SU-DHL-6 (cell line): ENCODE measurements around the gene DOK6.

Experiments
- H2AFZ ChIP-seq: fragments of 200-600 bp; sonication (generic); 2 replicates; pipeline ENCODE4 v1.6.1; 2014; ENCODE audit warnings: low read depth, mild to moderate bottlenecking, moderate library complexity, mixed read lengths, antibody characterized with exemption, low read length; ENCODE audit not compliant: severe bottlenecking
- H3F3A ChIP-seq: fragments of 200-600 bp; shearing (Covaris generic); 2 replicates; pipeline ENCODE4 v1.6.0; 2016; ENCODE audit warnings: antibody characterized with exemption, mild to moderate bottlenecking; ENCODE audit not compliant: insufficient read depth
- H3K27ac ChIP-seq: fragments of 200-600 bp; sonication (generic); 2 replicates; pipeline ENCODE4 v1.5.1; 2016; ENCODE audit warnings: low read depth, mild to moderate bottlenecking, low read length, moderate library complexity, mixed read lengths
- H3K27me3 ChIP-seq: fragments of 200-600 bp; sonication (generic), shearing (Covaris generic); 2 replicates; pipeline ENCODE4 v1.6.0; 2014; ENCODE audit warnings: mild to moderate bottlenecking, low read length
- H3K36me3 ChIP-seq: fragments of 200-600 bp; sonication (generic); 2 replicates; pipeline ENCODE4 v1.6.1; 2014; ENCODE audit warnings: mild to moderate bottlenecking, low read length, mixed read lengths
- H3K4me2 ChIP-seq: fragments of 300-600, 200-600 bp; shearing (Covaris generic), sonication (generic); 2 replicates; pipeline ENCODE4 v1.6.0; 2014; ENCODE audit warnings: low read length, low read depth, mild to moderate bottlenecking; ENCODE audit not compliant: poor library complexity, severe bottlenecking
- H3K4me3 ChIP-seq: fragments of 200-600 bp; sonication (generic); 2 replicates; pipeline ENCODE4 v1.5.1; 2014; ENCODE audit warnings: antibody characterized with exemption, low read length, mild to moderate bottlenecking, mixed read lengths; ENCODE audit not compliant: insufficient read depth, poor library complexity, severe bottlenecking
- H3K79me2 ChIP-seq: fragments of 200-600 bp; sonication (generic); 2 replicates; pipeline ENCODE4 v1.6.1; 2014; ENCODE audit warnings: mild to moderate bottlenecking, low read length, moderate library complexity; ENCODE audit not compliant: insufficient read depth
- H3K9ac ChIP-seq: fragments of 200-600 bp; sonication (generic); 2 replicates; pipeline ENCODE4 v1.7.0; 2014; ENCODE audit warnings: mild to moderate bottlenecking, low read length
- H3K9me2 ChIP-seq: fragments of 200-600 bp; sonication (generic); replicated peaks from 2 replicates; pipeline ENCODE4 v1.6.1; 2014; ENCODE audit warnings: low read length; ENCODE audit not compliant: insufficient read depth
- H3K9me3 ChIP-seq: fragments of 200-600 bp; sonication (generic); 2 replicates; pipeline ENCODE4 v1.6.1; 2014; ENCODE audit warnings: low read length, mixed read lengths; ENCODE audit not compliant: insufficient read depth
- H4K20me1 ChIP-seq: fragments of 200-600 bp; sonication (generic); 2 replicates; pipeline ENCODE4 v1.6.1; 2014; ENCODE audit warnings: low read depth, mild to moderate bottlenecking, antibody characterized with exemption, low read length, moderate library complexity, mixed read lengths
- EZH2phosphoT487 ChIP-seq: fragments of 200-600 bp; sonication (generic), shearing (Covaris generic); conservative IDR thresholded peaks from 2 replicates; pipeline ENCODE4 v1.6.1; 2018; ENCODE audit warnings: mild to moderate bottlenecking, antibody characterized with exemption, low read length, moderate library complexity, mixed read lengths
- TF ChIP-seq, protein P1 (sequence below): fragments of 200-600 bp; sonication (generic); IDR thresholded peaks from one replicate; pipeline ENCODE4 v1.5.1; 2017; ENCODE audit warnings: antibody characterized with exemption, mild to moderate bottlenecking, low read length, moderate library complexity; ENCODE audit not compliant: insufficient read depth, poor library complexity, severe bottlenecking

DOK6 gene

DNA sequence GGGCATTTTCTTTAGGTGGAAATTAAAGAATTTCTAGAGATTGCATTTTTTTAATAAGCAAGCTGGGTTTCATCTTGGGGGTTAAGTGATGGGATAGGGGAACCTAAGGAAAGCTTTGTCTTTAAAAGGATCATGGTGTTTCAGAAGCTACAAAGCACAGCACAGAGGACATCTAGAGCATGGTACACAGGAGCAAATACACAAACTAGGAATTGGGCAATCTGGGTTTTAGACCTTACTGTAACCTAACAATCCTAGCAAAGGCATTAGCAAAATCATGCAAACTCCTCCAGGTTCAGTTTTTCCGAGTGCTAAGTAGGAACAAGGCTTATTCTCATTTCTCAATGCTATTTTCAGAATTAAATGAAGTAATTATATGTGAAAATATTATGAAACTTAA is 412.9 kb downstream of the DOK6 start:
- H4K20me1 ChIP-seq = no peaks in the 10 kb centered on the region
- no peaks in the 10 kb centered on the region for H3K79me2 ChIP-seq
- H3F3A ChIP-seq = no peaks in the 10 kb centered on the region
- no peak overlapping the region for H3K9ac ChIP-seq
- no peak overlapping the region for H3K27ac ChIP-seq
- no peak overlapping the region for H3K4me3 ChIP-seq
- H3K36me3 ChIP-seq = no peaks in the 10 kb centered on the region
- no peak overlapping the region for H3K4me2 ChIP-seq
- no peaks in the 10 kb centered on the region for H3K9me3 ChIP-seq
- TF ChIP-seq, protein P1, sequence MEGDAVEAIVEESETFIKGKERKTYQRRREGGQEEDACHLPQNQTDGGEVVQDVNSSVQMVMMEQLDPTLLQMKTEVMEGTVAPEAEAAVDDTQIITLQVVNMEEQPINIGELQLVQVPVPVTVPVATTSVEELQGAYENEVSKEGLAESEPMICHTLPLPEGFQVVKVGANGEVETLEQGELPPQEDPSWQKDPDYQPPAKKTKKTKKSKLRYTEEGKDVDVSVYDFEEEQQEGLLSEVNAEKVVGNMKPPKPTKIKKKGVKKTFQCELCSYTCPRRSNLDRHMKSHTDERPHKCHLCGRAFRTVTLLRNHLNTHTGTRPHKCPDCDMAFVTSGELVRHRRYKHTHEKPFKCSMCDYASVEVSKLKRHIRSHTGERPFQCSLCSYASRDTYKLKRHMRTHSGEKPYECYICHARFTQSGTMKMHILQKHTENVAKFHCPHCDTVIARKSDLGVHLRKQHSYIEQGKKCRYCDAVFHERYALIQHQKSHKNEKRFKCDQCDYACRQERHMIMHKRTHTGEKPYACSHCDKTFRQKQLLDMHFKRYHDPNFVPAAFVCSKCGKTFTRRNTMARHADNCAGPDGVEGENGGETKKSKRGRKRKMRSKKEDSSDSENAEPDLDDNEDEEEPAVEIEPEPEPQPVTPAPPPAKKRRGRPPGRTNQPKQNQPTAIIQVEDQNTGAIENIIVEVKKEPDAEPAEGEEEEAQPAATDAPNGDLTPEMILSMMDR = no peak
- no peak for TF ChIP-seq EZH2phosphoT487
- no peaks in the 10 kb centered on the region for H3K9me2 ChIP-seq
- H2AFZ ChIP-seq = no peak overlapping the region
- no peaks in the 10 kb centered on the region for H3K27me3 ChIP-seq

DNA sequence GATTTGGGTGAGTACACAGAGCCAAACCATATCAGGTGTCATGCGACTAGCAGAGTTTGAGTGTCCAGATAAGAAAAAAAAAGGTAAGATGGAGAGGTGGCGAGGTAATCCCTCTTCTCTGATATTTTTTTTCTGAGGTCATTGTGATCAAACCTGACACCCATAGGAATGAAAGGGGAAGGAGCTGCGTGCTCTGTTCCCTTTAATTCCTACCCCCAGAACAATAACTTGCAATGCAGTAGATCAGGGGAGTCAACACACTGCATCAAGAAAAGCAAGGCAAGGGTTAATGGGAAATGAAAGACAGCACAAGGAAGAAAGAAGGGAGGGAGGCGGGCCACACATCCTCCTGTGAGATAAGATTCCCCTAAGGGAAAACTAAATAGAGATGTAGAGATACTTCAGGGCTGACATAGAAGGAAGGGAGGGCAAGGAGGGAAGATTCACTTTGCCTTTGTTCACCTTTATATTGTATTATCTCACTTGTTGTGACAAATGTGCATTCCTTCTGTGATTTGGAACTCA is 414.2 kb downstream of the DOK6 start:
- TF ChIP-seq EZH2phosphoT487 = no peak
- TF ChIP-seq, protein P1 = no peak
- H3K4me2 ChIP-seq = no peak overlapping the region
- H3K9ac ChIP-seq = no peak overlapping the region

DNA sequence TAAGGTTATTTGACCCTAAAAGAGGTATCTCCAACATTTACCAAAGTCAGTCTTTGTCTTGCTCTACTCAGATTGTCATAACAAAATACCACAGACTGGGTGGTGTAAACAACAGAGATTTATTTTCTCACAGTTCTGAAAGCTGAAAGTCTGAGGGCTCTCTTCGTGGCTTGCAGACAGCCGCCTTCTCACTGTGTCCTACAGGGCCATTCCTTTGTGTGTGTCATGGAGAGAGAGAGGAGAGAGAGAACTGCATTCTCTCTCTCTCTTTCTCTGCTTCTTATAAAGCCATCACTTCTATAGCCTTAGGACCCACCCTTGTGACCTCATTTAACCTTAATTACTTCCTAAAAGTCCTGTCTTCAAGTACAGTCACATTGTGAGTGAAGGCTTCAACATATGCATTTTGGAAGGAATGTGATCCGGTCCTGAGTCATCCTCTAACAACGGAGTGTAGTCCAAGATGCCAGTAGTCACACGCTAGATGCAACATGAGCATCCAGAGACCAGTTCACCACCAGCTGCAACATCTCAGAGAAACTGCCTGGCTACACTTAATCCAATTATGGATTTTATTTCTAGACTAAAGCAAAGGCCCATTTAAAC is 416.8 kb downstream of the DOK6 start:
- H4K20me1 ChIP-seq = no peaks in the 10 kb centered on the region
- H3K4me2 ChIP-seq = no peak overlapping the region
- no peaks in the 10 kb centered on the region for H3K9me2 ChIP-seq
- H3K27ac ChIP-seq = no peak overlapping the region
- H3K4me3 ChIP-seq = no peak overlapping the region
- no peaks in the 10 kb centered on the region for H3F3A ChIP-seq
- TF ChIP-seq, protein P1 = no peak
- TF ChIP-seq EZH2phosphoT487 = no peak
- H3K9me3 ChIP-seq = no peaks in the 10 kb centered on the region
- H3K27me3 ChIP-seq = no peaks in the 10 kb centered on the region
- no peaks in the 10 kb centered on the region for H3K36me3 ChIP-seq
- no peak overlapping the region for H2AFZ ChIP-seq
- H3K9ac ChIP-seq = no peak overlapping the region
- no peaks in the 10 kb centered on the region for H3K79me2 ChIP-seq

More for the DNA sequence above, 414.2 kb downstream of the DOK6 start:
- no peaks in the 10 kb centered on the region for H3K27me3 ChIP-seq
- H3K9me3 ChIP-seq = no peaks in the 10 kb centered on the region
- no peak overlapping the region for H3K27ac ChIP-seq
- H3K79me2 ChIP-seq = no peaks in the 10 kb centered on the region
- no peaks in the 10 kb centered on the region for H3F3A ChIP-seq
- no peak overlapping the region for H3K4me3 ChIP-seq
- H2AFZ ChIP-seq = no peak overlapping the region
- H4K20me1 ChIP-seq = no peaks in the 10 kb centered on the region
- no peaks in the 10 kb centered on the region for H3K9me2 ChIP-seq
- H3K36me3 ChIP-seq = no peaks in the 10 kb centered on the region
